A673 (cell line): ENCODE data around the gene CFAP61. TPM values are rescaled to one million over a fixed set of nuclear protein-coding genes. Genes with fewer than 3 reads are reported as not detected.

Source experiments
- BruUV-seq: library from RNA; stranded (reverse); fragments of 400-500 nt; replicated peaks from 2 replicates; lab custom pipeline; 2021; lab: Mats Ljungman, UMichigan
- CTCF ChIA-PET: fragments of 300-600 bp; sonication (Branson Sonifier 250); formaldehyde crosslinking; loops from one replicate; lab custom pipeline; 2022; ENCODE audit warnings: antibody characterized with exemption; lab: Charles Lee
- POLR2A ChIA-PET: fragments of 300-600 bp; sonication (Branson Sonifier 250); formaldehyde crosslinking; loops from one replicate; lab custom pipeline; 2022; ENCODE audit warnings: antibody characterized with exemption; ENCODE audit not compliant: low non-redundant PET; lab: Charles Lee
- DNase-seq: peaks from one replicate; pipeline ENCODE4 v3.0.0-alpha.2; 2015; ENCODE audit warnings: low spot score
- H3K27ac ChIP-seq: fragments of 200-600 bp; sonication (generic); 2 replicates; pipeline ENCODE4 v1.5.1; 2016; ENCODE audit warnings: mixed run types, low read depth, mild to moderate bottlenecking, mixed read lengths, antibody characterized with exemption, low read length; ENCODE audit not compliant: poor library complexity, severe bottlenecking
- H3K27me3 ChIP-seq: fragments of 200-600 bp; sonication (generic); replicated peaks from 2 replicates; pipeline ENCODE4 v1.6.1; 2017; ENCODE audit warnings: mixed run types, low read depth, mild to moderate bottlenecking, mixed read lengths, antibody characterized with exemption, low read length; ENCODE audit not compliant: insufficient read depth, poor library complexity
- H3K36me3 ChIP-seq: fragments of 200-600 bp; sonication (generic); 2 replicates; pipeline ENCODE4 v1.6.1; 2016; ENCODE audit warnings: mixed run types, mild to moderate bottlenecking, mixed read lengths, antibody characterized with exemption, low read length; ENCODE audit not compliant: insufficient read depth, poor library complexity, severe bottlenecking
- H3K4me1 ChIP-seq: fragments of 200-600 bp; sonication (generic); 2 replicates; pipeline ENCODE4 v1.6.1; 2017; ENCODE audit warnings: mixed run types, mild to moderate bottlenecking, mixed read lengths, antibody characterized with exemption, low read length; ENCODE audit not compliant: insufficient read depth, poor library complexity, severe bottlenecking
- H3K4me3 ChIP-seq: fragments of 200-600 bp; sonication (generic); 2 replicates; pipeline ENCODE4 v1.5.1; 2016; ENCODE audit warnings: low read depth, mixed run types, mild to moderate bottlenecking, mixed read lengths, low read length; ENCODE audit not compliant: poor library complexity, severe bottlenecking
- H3K9me3 ChIP-seq: fragments of 200-600 bp; sonication (generic); 2 replicates; pipeline ENCODE4 v1.6.1; 2016; ENCODE audit warnings: mixed run types, low read depth, mild to moderate bottlenecking, mixed read lengths, antibody characterized with exemption, low read length; ENCODE audit not compliant: poor library complexity, severe bottlenecking
- EZH2 ChIP-seq: fragments of 200-600 bp; sonication (generic); IDR thresholded peaks from 2 replicates; pipeline ENCODE4 v1.6.1; 2017; ENCODE audit warnings: borderline replicate concordance, low read depth, mild to moderate bottlenecking, mixed read lengths, antibody characterized with exemption, low read length; ENCODE audit not compliant: poor library complexity, severe bottlenecking
- intact Hi-C: fragments of 100-400 bp; cut with micrococcal nuclease; formaldehyde crosslinking; loops from one replicate; pipeline ENCODE4 v1.10.0; 2022; ENCODE audit not compliant: unreplicated experiment
- total RNA-seq: library from RNA; stranded (reverse); gene quantifications from 2 replicates; pipeline ENCODE4 v1.2.3, GENCODE V29; 2021
- TF ChIP-seq, protein P1 (sequence below): fragments of 300-800, 200-600 bp; sonication (generic); conservative IDR thresholded peaks from 2 replicates; pipeline ENCODE4 v1.5.1; 2017; ENCODE audit warnings: low read depth, mild to moderate bottlenecking, antibody characterized with exemption, low read length, moderate library complexity, mixed read lengths

CFAP61 gene
- total RNA-seq, 1 experiment from 2014 or later: not detected

DNA sequence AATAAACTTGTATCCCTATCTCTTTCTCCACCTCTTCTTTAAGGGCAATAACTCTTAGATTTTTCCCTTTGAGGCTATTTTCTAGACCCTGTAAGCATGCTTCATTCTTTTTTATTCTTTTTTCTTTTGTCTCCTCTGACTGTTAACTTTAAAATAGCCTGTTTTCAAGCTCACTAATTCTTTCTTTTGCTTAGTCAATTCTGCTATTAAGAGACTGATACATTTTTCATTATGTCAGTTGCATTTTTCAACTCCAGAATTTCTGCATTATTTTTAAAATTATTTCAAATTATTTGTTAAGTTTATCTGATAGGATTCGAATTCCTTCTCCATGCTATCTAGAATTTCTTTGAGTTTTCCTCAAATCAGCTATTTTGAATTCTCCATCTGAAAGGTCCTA is 84.0 kb downstream of the CFAP61 start:
- no peaks in the 10 kb centered on the region for H3K36me3 ChIP-seq
- no TSS peak for BruUV-seq
- ChIA-PET POLR2A (no interaction called here), CTCF (no interaction called here)
- H3K27ac ChIP-seq: no peak overlapping the region
- intact Hi-C loops: no loop called here
- DNase-seq: no peak
- TF ChIP-seq EZH2: no peak
- TF ChIP-seq, protein P1, sequence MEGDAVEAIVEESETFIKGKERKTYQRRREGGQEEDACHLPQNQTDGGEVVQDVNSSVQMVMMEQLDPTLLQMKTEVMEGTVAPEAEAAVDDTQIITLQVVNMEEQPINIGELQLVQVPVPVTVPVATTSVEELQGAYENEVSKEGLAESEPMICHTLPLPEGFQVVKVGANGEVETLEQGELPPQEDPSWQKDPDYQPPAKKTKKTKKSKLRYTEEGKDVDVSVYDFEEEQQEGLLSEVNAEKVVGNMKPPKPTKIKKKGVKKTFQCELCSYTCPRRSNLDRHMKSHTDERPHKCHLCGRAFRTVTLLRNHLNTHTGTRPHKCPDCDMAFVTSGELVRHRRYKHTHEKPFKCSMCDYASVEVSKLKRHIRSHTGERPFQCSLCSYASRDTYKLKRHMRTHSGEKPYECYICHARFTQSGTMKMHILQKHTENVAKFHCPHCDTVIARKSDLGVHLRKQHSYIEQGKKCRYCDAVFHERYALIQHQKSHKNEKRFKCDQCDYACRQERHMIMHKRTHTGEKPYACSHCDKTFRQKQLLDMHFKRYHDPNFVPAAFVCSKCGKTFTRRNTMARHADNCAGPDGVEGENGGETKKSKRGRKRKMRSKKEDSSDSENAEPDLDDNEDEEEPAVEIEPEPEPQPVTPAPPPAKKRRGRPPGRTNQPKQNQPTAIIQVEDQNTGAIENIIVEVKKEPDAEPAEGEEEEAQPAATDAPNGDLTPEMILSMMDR: no peak
- no peaks in the 10 kb centered on the region for H3K4me1 ChIP-seq
- H3K9me3 ChIP-seq: no peaks in the 10 kb centered on the region
- no peak overlapping the region for H3K4me3 ChIP-seq
- H3K27me3 ChIP-seq: peaks cover 5% of the 10 kb centered on the region

DNA sequence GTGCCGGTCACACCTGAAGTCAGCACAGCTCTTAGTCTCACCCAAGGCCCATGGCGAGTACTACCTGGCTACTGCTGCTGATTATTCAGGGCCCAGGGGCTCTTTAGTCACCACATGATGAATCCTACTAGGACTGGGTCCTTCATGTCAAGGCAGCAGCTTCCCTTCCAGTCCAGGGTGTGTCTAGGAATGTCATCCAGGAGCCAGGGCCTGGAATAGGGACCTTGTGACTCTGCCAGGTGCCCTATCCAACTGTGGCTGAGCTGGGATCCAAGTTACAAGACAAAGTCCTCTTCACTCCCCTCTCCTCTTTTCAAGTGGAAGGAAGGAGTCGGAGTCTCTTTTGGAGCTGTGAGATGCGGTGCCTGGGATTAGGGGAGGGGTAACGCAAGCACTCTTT is 85.5 kb downstream of the CFAP61 start:
- Histone ChIP-seq H3K36me3 (no peaks in the 10 kb centered on the region), H3K27ac (no peak overlapping the region), H3K27me3 (peaks cover 5% of the 10 kb centered on the region), H3K4me1 (no peaks in the 10 kb centered on the region), H3K9me3 (no peaks in the 10 kb centered on the region), H3K4me3 (no peak overlapping the region)
- POLR2A ChIA-PET: no interaction called here
- no peak for DNase-seq
- intact Hi-C loops: no loop called here
- BruUV-seq: no TSS peak
- TF ChIP-seq EZH2: no peak
- TF ChIP-seq, protein P1: no peak
- CTCF ChIA-PET: no interaction called here

DNA sequence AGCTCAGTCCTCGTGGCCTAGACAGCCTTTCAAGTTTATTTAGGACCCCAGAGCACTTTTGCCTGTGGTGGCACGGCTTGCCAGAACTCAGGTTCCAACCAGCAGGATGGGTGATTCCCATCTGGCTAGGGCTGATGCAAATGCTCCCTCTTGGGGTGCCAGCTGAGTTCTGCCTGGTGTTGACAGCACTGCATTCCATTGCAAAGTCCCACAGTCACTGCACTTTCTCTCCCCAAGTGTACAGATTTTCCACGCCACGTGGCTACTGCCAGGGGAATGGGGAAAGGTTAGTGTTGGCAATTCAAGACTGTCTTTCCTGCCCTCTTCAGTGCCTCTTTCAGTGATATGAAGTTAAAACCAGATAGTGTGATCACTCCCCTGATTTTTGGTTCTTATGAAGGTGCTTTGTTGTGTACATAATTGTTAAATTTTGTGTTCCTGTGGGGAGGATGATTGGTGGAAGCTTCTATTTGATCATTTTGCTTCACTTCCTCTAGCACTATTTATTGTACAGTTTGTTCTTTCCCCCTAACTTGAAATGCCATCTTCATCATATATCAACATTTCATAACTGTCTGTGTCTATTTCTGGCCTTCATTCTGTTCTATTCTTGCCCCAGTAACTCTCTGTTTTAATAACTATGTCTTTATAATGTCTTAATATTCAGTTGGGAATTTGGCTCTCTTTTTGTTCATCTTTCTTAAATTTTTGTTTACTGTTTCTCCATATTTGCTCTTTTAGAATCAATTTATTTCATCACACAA is 86.2 kb downstream of the CFAP61 start:
- DNase-seq: no peak
- peaks cover 5% of the 10 kb centered on the region for H3K27me3 ChIP-seq
- POLR2A ChIA-PET: no interaction called here
- H3K4me3 ChIP-seq: no peak overlapping the region
- TF ChIP-seq EZH2: no peak
- TF ChIP-seq, protein P1: no peak
- intact Hi-C loops: no loop called here
- BruUV-seq: no TSS peak
- no peaks in the 10 kb centered on the region for H3K36me3 ChIP-seq
- H3K9me3 ChIP-seq: no peaks in the 10 kb centered on the region
- no peaks in the 10 kb centered on the region for H3K4me1 ChIP-seq
- CTCF ChIA-PET: no interaction called here
- no peak overlapping the region for H3K27ac ChIP-seq
